Central memory CD8-positive, alpha-beta T cell (primary cell): ENCODE results near the gene MPDZ.

Experiments
- ATAC-seq: fragments of 150-1000 bp; cut with Tn5 transposase; replicated peaks from 2 replicates; pipeline ENCODE4 v1.10.0; 2022; ENCODE audit warnings: mild to moderate bottlenecking, moderate FRiP score, moderate number of reproducible peaks; ENCODE audit not compliant: poor library complexity, severe bottlenecking; ENCODE audit errors: extremely low read depth
- DNase-seq, 2 donors: peaks; one replicate each; pipeline ENCODE4 v3.0.0; 2021; ENCODE audit warnings: low spot score in 2 of 2
- H3K27ac Mint-ChIP-seq: one replicate; pipeline ENCODE4 v1.8.0; 2022; ENCODE audit warnings: low read depth, mild to moderate bottlenecking, moderate library complexity, mixed read lengths
- H3K27me3 Mint-ChIP-seq: one replicate; pipeline ENCODE4 v1.8.0; 2022; ENCODE audit warnings: mixed read lengths
- H3K36me3 Mint-ChIP-seq: one replicate; pipeline ENCODE4 v1.8.0; 2022; ENCODE audit warnings: mild to moderate bottlenecking, moderate library complexity, mixed read lengths; ENCODE audit not compliant: insufficient read depth
- H3K4me1 Mint-ChIP-seq: one replicate; pipeline ENCODE4 v1.8.0; 2022; ENCODE audit warnings: mixed read lengths
- H3K4me3 Mint-ChIP-seq: one replicate; pipeline ENCODE4 v1.8.0; 2022; ENCODE audit warnings: mild to moderate bottlenecking, moderate library complexity, mixed read lengths
- H3K9me3 Mint-ChIP-seq: one replicate; pipeline ENCODE4 v1.8.0; 2022; ENCODE audit warnings: mixed read lengths

Gene MPDZ

DNA sequence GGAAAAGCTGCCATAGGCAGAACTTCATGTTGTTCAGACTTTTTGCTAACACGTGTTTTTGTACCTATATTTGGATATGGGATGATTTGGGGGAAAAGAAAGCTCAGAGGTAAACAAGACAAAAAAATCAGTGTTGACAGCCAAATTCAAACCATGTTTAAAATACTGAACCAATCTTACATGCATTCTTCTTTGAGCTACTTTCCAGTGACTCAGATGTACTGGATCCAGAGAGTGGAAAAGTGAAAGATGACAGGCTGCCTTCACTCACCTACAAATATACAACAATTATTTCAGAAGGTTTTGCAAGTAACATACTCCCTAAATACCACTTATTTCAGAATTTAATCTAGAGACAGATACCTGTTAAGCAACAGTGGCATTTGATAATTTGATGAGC, 165.7 kb downstream of the MPDZ start:
- ATAC-seq = no peak
- Mint-ChIP-seq H3K9me3 (peaks cover 11% of the 10 kb centered on the region), H3K4me3 (no peak overlapping the region), H3K27ac (no peak overlapping the region), H3K27me3 (no peaks in the 10 kb centered on the region), H3K4me1 (no peaks in the 10 kb centered on the region), H3K36me3 (no peaks in the 10 kb centered on the region)
- no peak for DNase-seq

GRCh38 chr9:13113216-13113615, 166.3 kb downstream of the MPDZ start:
- Mint-ChIP-seq H3K27me3 (no peaks in the 10 kb centered on the region), H3K4me3 (no peak overlapping the region), H3K9me3 (peaks cover 11% of the 10 kb centered on the region), H3K27ac (no peak overlapping the region), H3K4me1 (no peaks in the 10 kb centered on the region), H3K36me3 (no peaks in the 10 kb centered on the region)
- DNase-seq = no peak
- ATAC-seq = no peak

GRCh38 chr9:13111778-13112177, 167.7 kb downstream of the MPDZ start:
- no peak for ATAC-seq
- H3K4me3 Mint-ChIP-seq = no peak overlapping the region
- peaks cover 11% of the 10 kb centered on the region for H3K9me3 Mint-ChIP-seq
- no peak overlapping the region for H3K27ac Mint-ChIP-seq
- no peaks in the 10 kb centered on the region for H3K4me1 Mint-ChIP-seq
- no peaks in the 10 kb centered on the region for H3K27me3 Mint-ChIP-seq
- no peak for DNase-seq
- no peaks in the 10 kb centered on the region for H3K36me3 Mint-ChIP-seq

DNA sequence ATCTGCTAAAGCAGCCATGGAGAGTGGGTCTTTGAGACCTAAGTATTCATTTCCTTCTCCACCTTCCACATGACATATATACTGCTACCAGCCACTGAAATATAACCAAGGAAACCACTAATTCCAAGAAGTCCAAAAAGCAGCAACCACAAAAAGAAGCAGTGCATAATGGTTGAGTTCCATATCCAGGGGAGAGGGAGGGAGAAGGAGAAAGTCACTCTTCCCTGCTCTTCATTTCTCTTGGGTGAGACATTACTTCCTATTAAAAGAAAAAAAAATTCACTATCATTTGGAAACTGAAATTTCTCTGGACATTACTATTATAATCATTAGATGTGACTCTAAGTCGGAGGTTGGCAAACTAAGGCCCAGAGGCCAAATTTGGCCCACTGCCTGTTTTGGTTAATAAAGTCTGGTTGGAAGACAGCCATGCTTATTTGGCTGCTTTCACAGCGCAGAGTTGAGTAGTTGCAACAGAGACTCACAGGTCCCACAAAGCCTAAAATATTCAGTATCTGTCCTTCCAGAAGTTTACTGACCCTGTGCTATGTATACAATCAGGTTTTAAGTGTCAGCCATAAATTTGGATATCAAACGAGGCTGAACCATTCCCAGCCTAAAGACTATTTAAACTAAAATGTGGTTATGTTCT, 168.6 kb downstream of the MPDZ start:
- ATAC-seq = no peak
- H3K4me3 Mint-ChIP-seq = no peak overlapping the region
- H3K27me3 Mint-ChIP-seq = no peaks in the 10 kb centered on the region
- DNase-seq = no peak
- H3K4me1 Mint-ChIP-seq = no peaks in the 10 kb centered on the region
- no peaks in the 10 kb centered on the region for H3K36me3 Mint-ChIP-seq
- H3K9me3 Mint-ChIP-seq = peaks cover 11% of the 10 kb centered on the region
- no peak overlapping the region for H3K27ac Mint-ChIP-seq

- Mint-ChIP-seq H3K4me1 (no peaks in the 10 kb centered on the region), H3K36me3 (no peaks in the 10 kb centered on the region), H3K27me3 (no peaks in the 10 kb centered on the region), H3K27ac (no peak overlapping the region), H3K9me3 (peaks cover 11% of the 10 kb centered on the region), H3K4me3 (no peak overlapping the region)
- ATAC-seq (no peak), DNase-seq (no peak)
Measured at GRCh38 chr9:13109781-13110180, 169.7 kb downstream of the MPDZ start.

DNA sequence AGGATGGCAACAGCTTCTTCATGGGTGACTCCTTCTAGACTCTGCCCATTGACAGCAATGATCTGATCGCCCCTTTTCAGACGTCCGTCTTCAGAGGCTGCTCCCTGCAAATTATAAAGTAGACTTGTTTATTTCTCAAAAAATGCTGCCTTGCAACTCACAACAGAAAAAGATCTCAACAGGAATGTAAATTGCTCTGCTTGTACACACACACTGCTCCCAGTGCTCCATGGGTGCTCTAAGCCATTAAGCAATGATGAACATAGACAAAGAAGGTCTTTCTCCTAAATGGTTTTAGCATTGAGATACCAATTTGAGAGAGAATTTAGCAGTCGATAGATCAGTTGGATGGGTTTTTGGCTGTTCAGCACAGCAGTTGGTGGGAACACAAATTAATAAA, 172.5 kb downstream of the MPDZ start:
- H3K9me3 Mint-ChIP-seq = peaks cover 8% of the 10 kb centered on the region
- H3K4me3 Mint-ChIP-seq = no peak overlapping the region
- H3K27me3 Mint-ChIP-seq = no peaks in the 10 kb centered on the region
- ATAC-seq (no peak), DNase-seq (no peak)
- H3K27ac Mint-ChIP-seq = no peak overlapping the region
- no peaks in the 10 kb centered on the region for H3K4me1 Mint-ChIP-seq
- peaks cover 1% of the 10 kb centered on the region for H3K36me3 Mint-ChIP-seq

DNA sequence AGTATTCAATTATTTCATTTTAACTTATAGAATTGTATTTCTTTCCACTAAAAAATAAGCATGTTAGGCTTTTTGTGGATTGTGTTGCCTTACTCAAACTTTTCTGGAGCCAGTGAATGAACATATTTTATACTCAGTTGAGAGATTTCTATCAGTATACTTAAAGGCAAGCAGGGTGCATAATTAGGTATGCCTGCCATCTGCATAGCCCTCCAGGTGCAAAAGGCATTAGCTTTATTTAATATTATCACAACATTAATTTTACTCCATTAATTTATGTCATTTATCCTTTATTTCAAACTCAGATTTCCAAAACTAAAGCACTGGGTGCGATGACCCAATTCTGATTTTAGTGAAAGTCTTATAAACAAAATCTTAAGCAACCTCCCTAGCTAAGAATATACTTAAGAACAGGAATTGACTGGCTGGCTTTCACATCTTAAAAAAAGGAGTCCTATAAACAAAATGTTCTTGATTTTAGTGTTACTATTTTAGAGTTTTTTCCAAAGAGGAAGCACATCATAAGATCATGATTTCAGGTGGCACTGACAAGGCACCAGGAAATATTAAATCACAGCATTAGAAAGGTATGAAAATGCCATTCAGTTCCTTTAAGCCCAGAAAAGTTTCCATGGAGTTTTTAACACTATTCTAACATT, 178.4 kb downstream of the MPDZ start:
- Mint-ChIP-seq H3K27me3 (no peaks in the 10 kb centered on the region), H3K4me1 (no peaks in the 10 kb centered on the region), H3K4me3 (no peak overlapping the region), H3K27ac (no peak overlapping the region), H3K36me3 (peaks cover 1% of the 10 kb centered on the region), H3K9me3 (peaks cover 6% of the 10 kb centered on the region)
- ATAC-seq = no peak
- no peak for DNase-seq

DNA sequence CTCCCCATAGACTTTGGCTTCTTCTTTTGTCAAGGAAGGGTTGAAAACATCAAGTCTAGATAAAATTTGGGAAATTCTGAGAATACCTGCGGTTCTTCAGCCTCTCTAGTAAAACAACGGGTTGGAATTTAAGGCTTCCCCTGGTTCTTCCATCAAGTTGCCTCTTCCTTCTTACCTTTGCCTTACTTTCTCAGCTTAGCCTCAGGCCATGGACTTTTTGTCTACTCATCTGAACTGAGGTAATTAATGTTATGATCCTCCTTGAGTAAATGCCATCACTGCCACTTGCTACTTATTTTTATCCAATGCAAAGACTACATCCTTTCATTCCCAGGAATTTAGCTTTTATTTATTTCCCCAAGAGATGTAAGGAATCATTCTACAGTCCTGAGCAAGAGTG, 184.4 kb downstream of the MPDZ start:
- Mint-ChIP-seq H3K4me1 (no peaks in the 10 kb centered on the region), H3K36me3 (no peaks in the 10 kb centered on the region), H3K27ac (no peak overlapping the region), H3K27me3 (no peaks in the 10 kb centered on the region), H3K4me3 (no peak overlapping the region), H3K9me3 (peaks cover 13% of the 10 kb centered on the region)
- DNase-seq = no peak
- ATAC-seq = no peak

GRCh38 chr9:13090628-13091027, 188.9 kb downstream of the MPDZ start:
- Mint-ChIP-seq H3K27ac (no peak overlapping the region), H3K4me1 (no peaks in the 10 kb centered on the region), H3K4me3 (no peak overlapping the region)

GRCh38 chr9:13089666-13090065, 189.8 kb downstream of the MPDZ start:
- DNase-seq = no peak
- ATAC-seq = no peak
- no peaks in the 10 kb centered on the region for H3K36me3 Mint-ChIP-seq

More at GRCh38 chr9:13090628-13091027, 188.9 kb downstream of the MPDZ start:
- DNase-seq (no peak), ATAC-seq (no peak)
- peaks cover 7% of the 10 kb centered on the region for H3K9me3 Mint-ChIP-seq
- H3K27me3 Mint-ChIP-seq = no peaks in the 10 kb centered on the region
- H3K36me3 Mint-ChIP-seq = no peaks in the 10 kb centered on the region

DNA sequence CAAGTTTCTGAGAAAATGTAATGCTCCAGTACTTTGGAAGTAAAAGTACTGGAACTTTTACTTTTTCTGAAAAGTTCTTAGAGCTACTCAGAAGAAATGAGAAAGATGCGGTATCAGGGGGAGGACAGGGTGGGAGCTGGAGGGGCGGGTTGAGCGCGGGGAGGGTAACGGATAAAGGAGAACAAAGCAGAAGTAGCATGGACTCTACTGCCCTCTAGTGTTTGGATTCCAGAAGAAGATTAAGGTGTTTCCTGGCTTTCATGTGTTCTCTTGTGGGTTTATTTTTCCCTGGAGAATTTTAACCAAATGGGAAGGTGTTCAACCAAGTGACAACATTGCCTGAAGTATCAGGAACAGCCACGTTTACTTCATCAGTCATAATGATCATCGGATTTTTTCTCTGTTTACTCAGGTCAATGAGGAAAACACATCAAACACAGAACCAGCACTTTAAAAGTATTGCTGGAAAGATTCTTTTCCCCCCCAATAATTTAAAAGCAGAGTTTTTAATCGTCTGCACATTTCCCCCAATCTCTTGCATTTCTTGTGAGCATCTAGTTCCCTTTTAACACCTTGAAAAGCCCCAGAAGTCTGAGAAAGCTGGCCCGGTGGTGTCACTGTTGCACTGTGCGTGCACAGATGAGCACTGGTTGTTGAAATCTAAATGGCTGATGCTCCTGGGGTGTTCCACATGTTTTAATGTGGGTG, 190.6 kb downstream of the MPDZ start:
- ATAC-seq = no peak
- H3K4me3 Mint-ChIP-seq = no peak overlapping the region
- H3K27me3 Mint-ChIP-seq = no peaks in the 10 kb centered on the region
- peaks cover 5% of the 10 kb centered on the region for H3K9me3 Mint-ChIP-seq
- DNase-seq = no peak
- H3K4me1 Mint-ChIP-seq = no peaks in the 10 kb centered on the region
- H3K27ac Mint-ChIP-seq = no peak overlapping the region
- H3K36me3 Mint-ChIP-seq = no peaks in the 10 kb centered on the region

More at GRCh38 chr9:13089666-13090065, 189.8 kb downstream of the MPDZ start:
- Mint-ChIP-seq H3K9me3 (peaks cover 12% of the 10 kb centered on the region), H3K4me3 (no peak overlapping the region), H3K27ac (no peak overlapping the region), H3K27me3 (no peaks in the 10 kb centered on the region), H3K4me1 (no peaks in the 10 kb centered on the region)

DNA sequence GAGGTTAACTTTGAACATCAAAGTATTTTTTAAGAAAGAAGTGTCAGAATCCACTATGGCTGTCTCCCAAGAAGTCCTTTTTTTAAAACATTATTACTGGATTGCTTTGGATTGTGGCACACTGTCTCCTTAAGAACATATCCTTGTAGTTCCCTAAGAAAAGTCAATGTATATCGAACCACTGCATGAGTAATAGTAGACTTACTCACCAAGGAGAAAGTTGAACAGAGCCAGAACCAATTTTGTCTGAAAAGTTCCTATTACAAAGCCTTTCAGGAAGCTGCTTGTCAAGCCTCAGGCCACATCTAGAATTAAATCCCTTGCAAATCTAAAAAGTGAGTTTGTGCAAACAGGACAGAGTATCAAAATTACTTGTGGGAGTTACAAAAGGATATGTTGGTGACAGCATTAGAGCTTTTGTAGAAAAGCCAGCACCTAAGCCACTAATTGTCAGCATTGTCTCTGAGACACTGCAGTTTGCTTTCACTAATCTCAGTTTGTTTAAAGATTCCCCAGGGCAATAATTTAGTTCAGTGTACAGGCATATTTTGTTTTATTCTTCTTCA, 195.4 kb downstream of the MPDZ start:
- H3K27ac Mint-ChIP-seq = no peak overlapping the region
- H3K9me3 Mint-ChIP-seq = peaks cover 5% of the 10 kb centered on the region
- no peak for DNase-seq
- peaks cover 1% of the 10 kb centered on the region for H3K36me3 Mint-ChIP-seq
- H3K4me1 Mint-ChIP-seq = no peaks in the 10 kb centered on the region
- H3K4me3 Mint-ChIP-seq = no peak overlapping the region
- H3K27me3 Mint-ChIP-seq = no peaks in the 10 kb centered on the region
- ATAC-seq = no peak

GRCh38 chr9:13083366-13083765, 196.1 kb downstream of the MPDZ start:
- ATAC-seq (no peak), DNase-seq (no peak)
- Mint-ChIP-seq H3K4me3 (no peak overlapping the region), H3K27me3 (no peaks in the 10 kb centered on the region), H3K27ac (no peak overlapping the region), H3K9me3 (peaks cover 5% of the 10 kb centered on the region), H3K4me1 (no peaks in the 10 kb centered on the region), H3K36me3 (peaks cover 1% of the 10 kb centered on the region)
